Measurements from ENCODE around the gene CCDC183. TPM values are rescaled to one million over a fixed set of nuclear protein-coding genes. Genes with fewer than 3 reads are reported as not detected.

The CCDC183 gene
- total RNA-seq, 1 experiment from 2014 or later = 1.1 TPM

DNA sequence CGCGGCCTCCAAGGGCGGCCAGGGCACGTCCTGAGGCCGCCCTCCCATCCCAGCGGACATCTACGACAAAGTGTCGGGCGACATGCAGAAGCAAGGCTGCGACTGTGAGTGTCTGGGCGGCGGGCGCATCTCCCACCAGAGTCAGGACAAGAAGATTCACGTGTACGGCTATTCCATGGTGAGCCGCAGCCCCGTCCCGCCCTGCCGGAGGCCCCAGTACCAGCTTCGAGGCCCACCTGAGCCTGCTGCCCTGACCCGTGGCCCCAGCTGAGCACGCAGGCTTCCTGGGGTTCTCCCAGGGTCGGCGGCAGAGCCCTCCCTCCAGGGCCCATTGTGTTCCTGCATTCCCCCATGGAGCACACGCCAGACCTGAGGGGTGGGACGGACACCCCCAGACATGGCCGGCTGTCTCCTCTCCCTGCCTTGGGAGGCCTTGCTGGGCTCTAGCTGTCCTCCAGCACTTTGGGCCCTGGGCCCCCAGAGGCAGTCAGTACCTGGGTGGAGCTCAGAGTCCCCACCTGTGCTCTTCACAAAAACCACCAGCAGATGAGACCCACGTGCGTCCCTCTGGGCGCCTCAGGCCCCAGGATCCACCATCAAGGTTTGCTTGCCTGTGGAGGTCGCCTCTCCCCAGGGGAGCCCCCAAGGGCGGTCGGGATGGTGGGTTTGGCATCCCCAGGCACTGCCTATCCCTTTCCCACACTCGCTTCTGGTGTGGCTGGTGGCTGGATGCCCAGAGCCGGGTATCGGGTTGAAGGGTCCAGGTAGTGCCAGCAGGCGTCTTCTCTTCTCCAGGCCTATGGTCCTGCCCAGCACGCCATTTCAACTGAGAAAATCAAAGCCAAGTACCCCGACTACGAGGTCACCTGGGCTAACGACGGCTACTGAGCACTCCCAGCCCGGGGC, 54.1 kb downstream of the CCDC183 start:
- no peaks in the 10 kb centered on the region for H3K9me3 ChIP-seq (ENCODE audit: control insufficient read depth, low read depth, low read length)
- no peak overlapping the region for H2AFZ ChIP-seq (ENCODE audit: low read length)
- Mint-ChIP-seq H3K4me3 (peak overlapping the region; percentile 91 to 93), H3K36me3 (ENCODE audit: insufficient read depth in 1 of 3, low read depth in 3 of 3) (peaks cover 0 to 12% (median 10%) of the 10 kb centered on the region in 3 experiments; a peak in 4 of 7 replicates), H3K27ac (peak overlapping the region in 2 of 3 experiments; percentile 78 to 91; a peak in 4 of 7 replicates), H3K9me3 (no peaks in the 10 kb centered on the region), H3K4me1 (peaks cover 2 to 5% of the 10 kb centered on the region in 2 experiments; a peak in 3 of 4 replicates), H3K27me3 (ENCODE audit: low read depth) (peaks cover 2% of the 10 kb centered on the region)
- no peaks in the 10 kb centered on the region for H3K4me1 ChIP-seq (ENCODE audit: insufficient read depth, low read length)
- H4K5ac ChIP-seq (ENCODE audit: insufficient read length, low read depth, low read length) = no peak overlapping the region
- no peak overlapping the region for H2AK5ac ChIP-seq (ENCODE audit: insufficient read length, low read length)
- H2BK120ac ChIP-seq (ENCODE audit: low read depth, low read length, poor library complexity, severe bottlenecking) = no peak overlapping the region
- no peak overlapping the region for H3K9ac ChIP-seq (ENCODE audit: extremely low read depth, insufficient read length, low read length)
- no peak overlapping the region for H3T11ph ChIP-seq (ENCODE audit: low read length)
- H3K27me3 ChIP-seq (ENCODE audit: insufficient read depth, low read length) = no peaks in the 10 kb centered on the region
- H2BK12ac ChIP-seq (ENCODE audit: insufficient read length, low read depth, low read length) = no peak overlapping the region
- H3K4ac ChIP-seq (ENCODE audit: low read depth, low read length) = no peak overlapping the region
- no peak overlapping the region for H3K56ac ChIP-seq (ENCODE audit: insufficient read length, low read depth, low read length)
- H2BK15ac ChIP-seq (ENCODE audit: low read depth, low read length) = no peak overlapping the region
- no peak overlapping the region for H4K8ac ChIP-seq (replicated peaks; ENCODE audit: insufficient read length, low read depth, low read length)
- TF ChIP-seq, protein P1, sequence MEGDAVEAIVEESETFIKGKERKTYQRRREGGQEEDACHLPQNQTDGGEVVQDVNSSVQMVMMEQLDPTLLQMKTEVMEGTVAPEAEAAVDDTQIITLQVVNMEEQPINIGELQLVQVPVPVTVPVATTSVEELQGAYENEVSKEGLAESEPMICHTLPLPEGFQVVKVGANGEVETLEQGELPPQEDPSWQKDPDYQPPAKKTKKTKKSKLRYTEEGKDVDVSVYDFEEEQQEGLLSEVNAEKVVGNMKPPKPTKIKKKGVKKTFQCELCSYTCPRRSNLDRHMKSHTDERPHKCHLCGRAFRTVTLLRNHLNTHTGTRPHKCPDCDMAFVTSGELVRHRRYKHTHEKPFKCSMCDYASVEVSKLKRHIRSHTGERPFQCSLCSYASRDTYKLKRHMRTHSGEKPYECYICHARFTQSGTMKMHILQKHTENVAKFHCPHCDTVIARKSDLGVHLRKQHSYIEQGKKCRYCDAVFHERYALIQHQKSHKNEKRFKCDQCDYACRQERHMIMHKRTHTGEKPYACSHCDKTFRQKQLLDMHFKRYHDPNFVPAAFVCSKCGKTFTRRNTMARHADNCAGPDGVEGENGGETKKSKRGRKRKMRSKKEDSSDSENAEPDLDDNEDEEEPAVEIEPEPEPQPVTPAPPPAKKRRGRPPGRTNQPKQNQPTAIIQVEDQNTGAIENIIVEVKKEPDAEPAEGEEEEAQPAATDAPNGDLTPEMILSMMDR (conservative IDR thresholded peaks at IDR 0.05) = no peak
- no peak for DNase-seq
- peak overlapping the region; percentile 78 for H3K4me2 ChIP-seq (ENCODE audit: insufficient read depth, insufficient read length, low read length)
- no peak overlapping the region for H3K23ac ChIP-seq (ENCODE audit: insufficient read length, low read depth, low read length)
- no peak overlapping the region for H2BK20ac ChIP-seq (ENCODE audit: low read depth, low read length, poor library complexity, severe bottlenecking)
- H3K14ac ChIP-seq (ENCODE audit: insufficient read depth, low read length) = no peak overlapping the region; the same call in 1 of the 2 replicates
- no peak overlapping the region for H4K91ac ChIP-seq (ENCODE audit: insufficient read length, low read depth, low read length)
- no peak overlapping the region for H3K18ac ChIP-seq (ENCODE audit: insufficient read length, low read depth, low read length)
- no peaks in the 10 kb centered on the region for H3K79me1 ChIP-seq (ENCODE audit: insufficient read depth, low read depth, low read length, poor library complexity, severe bottlenecking)
- WGBS (ENCODE audit: extremely low coverage, insufficient read length, low lambda C conversion rate) = no CpG with 5 or more reads among the region's 43 CpGs
- no peaks in the 10 kb centered on the region for H4K20me1 ChIP-seq (ENCODE audit: control insufficient read depth, insufficient read depth, insufficient read length)
- H3K27ac ChIP-seq (ENCODE audit: insufficient read length, low read depth, low read length) = no peak overlapping the region
- H3K23me2 ChIP-seq (ENCODE audit: insufficient read length, low read depth, low read length, poor library complexity, severe bottlenecking) = peaks cover 8% of the 10 kb centered on the region
- H3K79me2 ChIP-seq (ENCODE audit: insufficient read depth, low read length) = no peaks in the 10 kb centered on the region
- H2BK5ac ChIP-seq (ENCODE audit: insufficient read length, low read length) = no peak overlapping the region
